OCI-LY7 (cell line): ENCODE results near the gene ABCG2.

ENCODE experiments used
- CTCF ChIP-seq: fragments of 200-600 bp; sonication (generic); conservative IDR thresholded peaks from 2 replicates; pipeline ENCODE4 v1.5.1; 2014; ENCODE audit warnings: mild to moderate bottlenecking, antibody characterized with exemption, low read length, moderate library complexity, mixed read lengths
- EZH2phosphoT487 ChIP-seq: fragments of 200-600 bp; sonication (generic); IDR thresholded peaks from 2 replicates; pipeline ENCODE4 v1.6.1; 2018; ENCODE audit warnings: low read depth, borderline replicate concordance, mild to moderate bottlenecking, mixed run types, antibody characterized with exemption, low read length, moderate library complexity, mixed read lengths

- TF ChIP-seq CTCF (no peak), EZH2phosphoT487 (no peak)
Observed at GRCh38 chr4:88179261-88179660, 20.8 kb upstream of the ABCG2 start.
